Panc1 (cell line): ENCODE results near the gene TFG.

Experiments
- POLR2AphosphoS5 ChIP-seq: IDR thresholded peaks from 2 replicates; pipeline ENCODE4 v1.6.1; 2012; ENCODE audit warnings: mild to moderate bottlenecking, low read depth, low read length, moderate library complexity
- SIN3A ChIP-seq: IDR thresholded peaks from 2 replicates; pipeline ENCODE4 v1.6.1; 2012; ENCODE audit warnings: low read depth, mild to moderate bottlenecking, low read length, moderate library complexity, borderline replicate concordance; ENCODE audit not compliant: insufficient read depth
- TF ChIP-seq, protein P1 (sequence below), 2 experiments: IDR thresholded peaks; 2 replicates each; pipeline ENCODE4 v1.6.1; 2011 to 2012; ENCODE audit warnings: low read depth in 2 of 2, control low read depth in 1 of 2, low read length in 1 of 2, mild to moderate bottlenecking in 1 of 2, moderate library complexity in 1 of 2; ENCODE audit not compliant: insufficient read depth in 1 of 2
- TF ChIP-seq, protein P2 (sequence below): fragments of 450-650 bp; IDR thresholded peaks from 2 replicates; pipeline ENCODE4 v1.5.1; 2017; ENCODE audit warnings: mild to moderate bottlenecking

DNA sequence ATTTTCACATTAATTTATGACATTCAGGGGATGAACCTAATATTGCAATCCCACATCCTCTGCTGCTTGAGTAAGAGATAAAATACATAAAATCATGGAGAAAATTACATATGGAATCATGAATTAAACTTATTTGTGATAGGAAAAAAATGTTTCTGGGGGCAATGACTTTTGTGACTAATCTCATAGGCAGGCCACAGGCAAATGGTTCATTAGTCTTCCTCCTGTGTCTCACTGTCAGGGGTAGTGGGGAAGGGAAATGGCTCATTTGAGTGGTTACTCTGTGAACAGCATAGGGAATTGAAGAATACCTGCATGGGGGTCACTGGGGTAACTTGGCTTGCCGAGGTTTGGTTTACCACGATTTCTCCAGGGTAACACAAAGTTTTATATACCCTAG lies 72.0 kb downstream of the TFG start:
- TF ChIP-seq, protein P1, sequence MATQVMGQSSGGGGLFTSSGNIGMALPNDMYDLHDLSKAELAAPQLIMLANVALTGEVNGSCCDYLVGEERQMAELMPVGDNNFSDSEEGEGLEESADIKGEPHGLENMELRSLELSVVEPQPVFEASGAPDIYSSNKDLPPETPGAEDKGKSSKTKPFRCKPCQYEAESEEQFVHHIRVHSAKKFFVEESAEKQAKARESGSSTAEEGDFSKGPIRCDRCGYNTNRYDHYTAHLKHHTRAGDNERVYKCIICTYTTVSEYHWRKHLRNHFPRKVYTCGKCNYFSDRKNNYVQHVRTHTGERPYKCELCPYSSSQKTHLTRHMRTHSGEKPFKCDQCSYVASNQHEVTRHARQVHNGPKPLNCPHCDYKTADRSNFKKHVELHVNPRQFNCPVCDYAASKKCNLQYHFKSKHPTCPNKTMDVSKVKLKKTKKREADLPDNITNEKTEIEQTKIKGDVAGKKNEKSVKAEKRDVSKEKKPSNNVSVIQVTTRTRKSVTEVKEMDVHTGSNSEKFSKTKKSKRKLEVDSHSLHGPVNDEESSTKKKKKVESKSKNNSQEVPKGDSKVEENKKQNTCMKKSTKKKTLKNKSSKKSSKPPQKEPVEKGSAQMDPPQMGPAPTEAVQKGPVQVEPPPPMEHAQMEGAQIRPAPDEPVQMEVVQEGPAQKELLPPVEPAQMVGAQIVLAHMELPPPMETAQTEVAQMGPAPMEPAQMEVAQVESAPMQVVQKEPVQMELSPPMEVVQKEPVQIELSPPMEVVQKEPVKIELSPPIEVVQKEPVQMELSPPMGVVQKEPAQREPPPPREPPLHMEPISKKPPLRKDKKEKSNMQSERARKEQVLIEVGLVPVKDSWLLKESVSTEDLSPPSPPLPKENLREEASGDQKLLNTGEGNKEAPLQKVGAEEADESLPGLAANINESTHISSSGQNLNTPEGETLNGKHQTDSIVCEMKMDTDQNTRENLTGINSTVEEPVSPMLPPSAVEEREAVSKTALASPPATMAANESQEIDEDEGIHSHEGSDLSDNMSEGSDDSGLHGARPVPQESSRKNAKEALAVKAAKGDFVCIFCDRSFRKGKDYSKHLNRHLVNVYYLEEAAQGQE (IDR thresholded peaks at IDR 0.05; ENCODE audit: insufficient read depth in 1 of 2, low read depth in 2 of 2, low read length in 1 of 2), result no peak
- TF ChIP-seq, protein P2, sequence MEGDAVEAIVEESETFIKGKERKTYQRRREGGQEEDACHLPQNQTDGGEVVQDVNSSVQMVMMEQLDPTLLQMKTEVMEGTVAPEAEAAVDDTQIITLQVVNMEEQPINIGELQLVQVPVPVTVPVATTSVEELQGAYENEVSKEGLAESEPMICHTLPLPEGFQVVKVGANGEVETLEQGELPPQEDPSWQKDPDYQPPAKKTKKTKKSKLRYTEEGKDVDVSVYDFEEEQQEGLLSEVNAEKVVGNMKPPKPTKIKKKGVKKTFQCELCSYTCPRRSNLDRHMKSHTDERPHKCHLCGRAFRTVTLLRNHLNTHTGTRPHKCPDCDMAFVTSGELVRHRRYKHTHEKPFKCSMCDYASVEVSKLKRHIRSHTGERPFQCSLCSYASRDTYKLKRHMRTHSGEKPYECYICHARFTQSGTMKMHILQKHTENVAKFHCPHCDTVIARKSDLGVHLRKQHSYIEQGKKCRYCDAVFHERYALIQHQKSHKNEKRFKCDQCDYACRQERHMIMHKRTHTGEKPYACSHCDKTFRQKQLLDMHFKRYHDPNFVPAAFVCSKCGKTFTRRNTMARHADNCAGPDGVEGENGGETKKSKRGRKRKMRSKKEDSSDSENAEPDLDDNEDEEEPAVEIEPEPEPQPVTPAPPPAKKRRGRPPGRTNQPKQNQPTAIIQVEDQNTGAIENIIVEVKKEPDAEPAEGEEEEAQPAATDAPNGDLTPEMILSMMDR, result no peak
- TF ChIP-seq POLR2AphosphoS5, result no peak
- no peak for TF ChIP-seq SIN3A
